Prostate gland (tissue), 2 donors: ENCODE results near the gene LDB3.

Experiments used
- CTCF ChIP-seq, 4 experiments: fragments of 200-600 bp in 2 of 4; fragments of 450-650 bp in 2 of 4; sonication (generic) in 2 of 4; IDR thresholded peaks; 1 replicate in 3 of 4; 2 replicates in 1 of 4; pipeline ENCODE4 v1.5.1; 2016 to 2019; ENCODE audit warnings: antibody characterized with exemption in 4 of 4, mild to moderate bottlenecking in 2 of 4, moderate library complexity in 2 of 4
- POLR2A ChIP-seq: fragments of 450-650 bp; IDR thresholded peaks from one replicate; pipeline ENCODE4 v1.6.1; 2016; ENCODE audit warnings: antibody characterized with exemption, mild to moderate bottlenecking

DNA sequence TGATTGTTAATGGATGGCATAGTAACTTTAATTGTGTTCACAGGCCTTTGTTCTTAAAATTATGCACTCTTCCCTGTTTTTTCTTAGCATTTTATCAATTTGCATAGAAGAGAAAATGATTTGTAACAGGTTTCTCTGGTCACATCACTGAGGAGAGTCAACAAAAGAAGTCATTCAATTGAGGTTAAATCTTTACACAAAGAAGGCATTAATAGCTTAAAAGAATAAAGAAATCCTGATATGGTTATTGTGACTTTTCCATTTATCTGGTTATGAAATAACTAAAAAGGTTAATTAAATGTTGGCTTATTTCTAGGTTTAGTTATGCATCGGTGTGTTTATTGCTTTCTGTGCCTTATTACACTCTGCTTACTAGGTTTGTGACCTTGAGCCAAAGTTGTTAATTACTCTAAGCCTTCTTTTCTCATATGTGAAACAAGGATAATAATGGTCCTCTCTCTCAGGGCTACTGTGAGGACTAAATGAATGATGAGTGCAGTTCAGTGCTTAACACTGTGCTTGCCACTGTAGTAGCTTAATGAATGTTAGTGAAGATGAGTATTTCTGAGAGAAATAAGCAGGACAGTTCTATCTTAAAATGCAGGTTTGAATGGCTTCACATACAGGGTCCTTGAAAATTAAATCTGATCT is 100.2 kb downstream of the LDB3 start:
- no peak for TF ChIP-seq CTCF (IDR thresholded peaks at IDR 0.05)
- TF ChIP-seq POLR2A: no peak
